Measurements from ENCODE around the gene SH3RF2. TPM values are rescaled to one million over a fixed set of nuclear protein-coding genes. Genes with fewer than 3 reads are reported as not detected.

SH3RF2 gene
- total RNA-seq, 1 donor from 2014 or later: not detected

- no peaks in the 10 kb centered on the region for H3K27me3 Mint-ChIP-seq (ENCODE audit: unreplicated experiment)
- no peak overlapping the region for H3K4me3 Mint-ChIP-seq (ENCODE audit: unreplicated experiment)
- H3K9me3 Mint-ChIP-seq (ENCODE audit: unreplicated experiment): no peaks in the 10 kb centered on the region
- no peak for DNase-seq
- peaks cover 5% of the 10 kb centered on the region for H3K4me1 Mint-ChIP-seq (ENCODE audit: low read depth, unreplicated experiment)
- no peak overlapping the region for H3K27ac Mint-ChIP-seq (ENCODE audit: unreplicated experiment)
- no peak for TF ChIP-seq CTCF (IDR thresholded peaks at IDR 0.05; ENCODE audit: partially characterized antibody, unreplicated experiment)
- H3K36me3 Mint-ChIP-seq (ENCODE audit: unreplicated experiment): no peaks in the 10 kb centered on the region
Observed at GRCh38 chr5:145938776-145939539, 2.6 kb downstream of the SH3RF2 start.

GRCh38 chr5:145939540-145940065, 3.2 kb downstream of the SH3RF2 start:
- Mint-ChIP-seq H3K36me3 (ENCODE audit: unreplicated experiment) (no peaks in the 10 kb centered on the region), H3K9me3 (ENCODE audit: unreplicated experiment) (no peaks in the 10 kb centered on the region), H3K27ac (ENCODE audit: unreplicated experiment) (no peak overlapping the region), H3K4me3 (ENCODE audit: unreplicated experiment) (no peak overlapping the region), H3K4me1 (ENCODE audit: low read depth, unreplicated experiment) (peaks cover 5% of the 10 kb centered on the region), H3K27me3 (ENCODE audit: unreplicated experiment) (no peaks in the 10 kb centered on the region)
- TF ChIP-seq CTCF (IDR thresholded peaks at IDR 0.05; ENCODE audit: partially characterized antibody, unreplicated experiment): no peak
- DNase-seq: no peak

DNA sequence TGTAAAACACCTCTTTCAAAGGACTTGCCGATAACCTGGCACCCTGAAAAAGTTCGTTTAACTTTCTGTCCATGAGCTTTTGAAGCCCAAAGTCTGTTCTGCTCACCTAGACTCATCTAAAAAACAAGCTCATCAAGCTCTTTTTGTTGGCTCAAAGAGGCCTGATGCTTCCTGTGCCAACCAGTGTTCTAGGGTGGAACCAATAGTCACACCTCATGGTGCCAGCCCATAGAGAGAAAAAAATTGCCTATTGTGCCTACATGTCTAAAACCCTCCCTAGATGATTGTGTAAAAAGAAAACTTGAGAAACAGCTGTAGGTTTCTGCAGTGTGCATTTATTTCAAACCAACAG, 4.7 kb downstream of the SH3RF2 start:
- Mint-ChIP-seq H3K27me3 (ENCODE audit: unreplicated experiment) (no peaks in the 10 kb centered on the region), H3K4me1 (ENCODE audit: low read depth, unreplicated experiment) (peaks cover 6% of the 10 kb centered on the region), H3K9me3 (ENCODE audit: unreplicated experiment) (no peaks in the 10 kb centered on the region), H3K4me3 (ENCODE audit: unreplicated experiment) (no peak overlapping the region), H3K27ac (ENCODE audit: unreplicated experiment) (no peak overlapping the region), H3K36me3 (ENCODE audit: unreplicated experiment) (no peaks in the 10 kb centered on the region)
- TF ChIP-seq CTCF (IDR thresholded peaks at IDR 0.05; ENCODE audit: partially characterized antibody, unreplicated experiment): no peak
- DNase-seq: no peak

- Mint-ChIP-seq H3K27me3 (ENCODE audit: unreplicated experiment) (no peaks in the 10 kb centered on the region), H3K9me3 (ENCODE audit: unreplicated experiment) (no peaks in the 10 kb centered on the region), H3K4me3 (ENCODE audit: unreplicated experiment) (no peak overlapping the region), H3K27ac (ENCODE audit: unreplicated experiment) (no peak overlapping the region), H3K4me1 (ENCODE audit: low read depth, unreplicated experiment) (peaks cover 2% of the 10 kb centered on the region), H3K36me3 (ENCODE audit: unreplicated experiment) (no peaks in the 10 kb centered on the region)
- TF ChIP-seq CTCF (IDR thresholded peaks at IDR 0.05; ENCODE audit: partially characterized antibody, unreplicated experiment): no peak
- DNase-seq: no peak
Observed at GRCh38 chr5:145941448-145942130, 5.2 kb downstream of the SH3RF2 start.

DNA sequence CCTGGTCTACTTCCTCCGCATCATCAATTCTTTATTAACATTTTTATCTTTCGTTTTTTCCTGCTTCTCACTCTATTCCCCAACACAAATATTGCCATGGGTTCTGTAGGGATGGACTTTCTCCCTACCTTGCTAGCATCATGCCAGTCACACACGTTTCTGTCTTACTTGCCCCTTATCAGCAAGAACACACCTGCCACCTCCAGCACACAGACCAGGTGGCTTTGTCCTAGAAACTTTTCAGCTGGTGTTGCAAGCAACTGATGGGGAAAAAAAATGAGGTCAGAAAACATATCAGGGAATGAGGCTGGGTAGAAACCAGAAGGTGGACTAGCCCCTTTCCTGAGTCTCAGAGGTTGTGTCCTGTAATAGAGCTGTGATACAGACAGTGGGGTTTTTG, 5.8 kb downstream of the SH3RF2 start:
- Mint-ChIP-seq H3K27ac (ENCODE audit: unreplicated experiment) (no peak overlapping the region), H3K4me3 (ENCODE audit: unreplicated experiment) (no peak overlapping the region), H3K36me3 (ENCODE audit: unreplicated experiment) (no peaks in the 10 kb centered on the region), H3K9me3 (ENCODE audit: unreplicated experiment) (no peaks in the 10 kb centered on the region), H3K27me3 (ENCODE audit: unreplicated experiment) (no peaks in the 10 kb centered on the region), H3K4me1 (ENCODE audit: low read depth, unreplicated experiment) (peaks cover 2% of the 10 kb centered on the region)
- no peak for DNase-seq
- no peak for TF ChIP-seq CTCF (IDR thresholded peaks at IDR 0.05; ENCODE audit: partially characterized antibody, unreplicated experiment)

All from glutamatergic neuron (in vitro differentiated cells).